Ramos (cell line): Measurements from ENCODE around the gene MAS1.
"Not testable (repeated sequence)": the region's sequence is repeated elsewhere in the genome, so short reads cannot be mapped to it uniquely, and the experiment has no call there.

Source experiments
- in situ Hi-C: fragments of 300-500 bp; cut with MboI; formaldehyde crosslinking; loops from one replicate; pipeline ENCODE4 v1.14.3; 2022; ENCODE audit warnings: low sequenced_read_pairs; ENCODE audit not compliant: unreplicated experiment

Gene MAS1

GRCh38 chr6:159913862-159914564 lies 23.2 kb downstream of the MAS1 start:
- in situ Hi-C loops, result no loop called here

DNA sequence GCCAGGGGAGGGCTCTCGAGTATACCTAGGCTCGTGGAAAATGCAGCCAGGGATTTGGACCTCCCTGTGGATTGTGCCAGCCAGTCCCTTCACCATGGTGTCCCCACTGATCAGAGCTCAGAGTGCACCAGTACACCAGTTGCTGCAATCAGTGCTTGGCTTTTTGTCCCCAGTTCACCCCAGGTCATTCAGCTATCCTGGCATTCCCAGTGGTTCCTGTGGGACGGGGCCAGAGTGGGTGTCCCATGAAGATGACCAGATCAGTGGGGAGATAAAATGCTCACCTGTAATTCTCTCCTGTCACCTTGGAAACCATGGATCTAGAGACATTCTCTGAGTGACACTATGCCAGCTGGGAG lies 23.8 kb downstream of the MAS1 start:
- in situ Hi-C loops, result no loop called here

GRCh38 chr6:159915397-159915796 lies 24.6 kb downstream of the MAS1 start:
- in situ Hi-C loops, result no loop called here

DNA sequence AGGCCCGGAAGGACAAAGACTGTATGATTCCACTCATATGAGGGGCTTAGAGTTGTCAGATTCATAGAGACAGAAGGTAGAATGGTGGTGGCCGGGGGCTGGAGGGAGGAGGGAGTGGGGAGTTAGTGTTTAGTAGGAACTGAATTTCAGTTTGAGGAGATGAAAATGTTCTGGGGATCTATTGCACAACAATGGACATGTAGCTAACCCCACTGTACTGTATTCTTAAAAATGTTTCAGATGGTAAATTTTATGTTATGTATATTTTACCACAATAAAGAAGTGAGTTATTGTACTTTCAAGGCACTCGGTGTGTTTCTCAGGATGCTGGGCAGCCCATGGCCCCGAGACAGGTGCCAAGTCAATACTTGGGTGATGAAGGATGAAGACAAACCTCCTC lies 25.4 kb downstream of the MAS1 start:
- in situ Hi-C loops, result no loop called here

DNA sequence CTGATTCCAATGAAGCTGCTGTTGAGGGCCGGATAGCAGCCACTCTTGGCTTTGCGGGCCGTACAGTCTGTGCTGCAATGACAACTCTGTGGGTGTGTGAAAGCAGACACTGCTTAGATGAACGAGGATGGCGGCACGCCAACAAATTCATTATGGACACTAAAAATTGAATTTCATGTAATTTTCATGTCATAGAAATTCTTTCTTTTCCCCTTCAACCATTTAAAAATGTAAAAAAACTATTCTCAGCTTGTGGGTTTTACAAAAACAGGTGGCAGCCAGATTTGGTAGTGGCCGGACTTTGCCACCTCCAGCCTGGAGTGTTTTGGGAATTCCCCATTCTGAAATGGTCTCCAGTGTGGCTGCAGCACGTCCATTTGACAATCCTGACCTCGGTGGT lies 26.0 kb downstream of the MAS1 start:
- in situ Hi-C loops, result no loop called here

DNA sequence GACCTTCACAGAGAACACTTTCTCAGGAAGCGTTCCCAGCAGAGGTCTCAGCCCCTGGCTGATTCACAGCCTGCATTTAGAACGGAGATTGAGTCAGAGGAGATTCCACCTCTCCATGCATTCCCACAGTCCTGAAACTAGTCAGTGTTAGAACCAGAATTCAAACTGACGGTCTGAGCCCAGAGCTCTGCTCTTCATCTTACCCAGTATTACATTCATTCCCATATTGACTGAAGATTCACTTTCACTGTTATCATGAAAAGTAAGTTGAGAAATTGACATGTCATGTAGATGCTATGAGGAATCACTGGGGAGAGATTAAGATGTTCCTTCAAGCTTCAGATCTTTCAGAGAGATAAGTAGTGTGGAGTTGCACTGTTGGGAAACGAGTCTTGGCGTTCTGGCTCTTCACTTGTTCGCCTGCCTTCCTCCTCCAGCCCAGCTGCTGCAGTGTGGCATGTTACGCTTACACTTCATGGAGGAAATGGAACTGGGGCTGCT lies 28.3 kb downstream of the MAS1 start:
- in situ Hi-C loops, result no loop called here

DNA sequence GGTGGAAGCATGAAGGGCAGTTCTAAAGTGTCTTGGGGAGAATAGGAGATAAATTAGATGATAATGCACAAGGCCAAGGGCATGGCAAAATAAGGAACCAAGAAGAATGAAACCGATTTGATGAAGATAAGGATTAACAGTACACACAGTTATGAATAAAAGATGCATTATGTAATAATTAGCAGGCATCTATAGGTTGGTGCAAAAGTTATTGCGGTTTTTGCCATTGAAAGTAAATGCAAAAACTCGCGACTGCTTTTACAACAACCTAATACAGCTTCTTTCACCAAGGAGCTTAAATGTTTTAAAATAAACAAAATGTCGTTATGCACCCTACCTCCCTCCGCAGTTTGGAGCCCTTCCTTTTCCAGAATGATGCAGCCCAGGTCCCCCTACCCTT lies 29.0 kb downstream of the MAS1 start:
- in situ Hi-C loops, result no loop called here

DNA sequence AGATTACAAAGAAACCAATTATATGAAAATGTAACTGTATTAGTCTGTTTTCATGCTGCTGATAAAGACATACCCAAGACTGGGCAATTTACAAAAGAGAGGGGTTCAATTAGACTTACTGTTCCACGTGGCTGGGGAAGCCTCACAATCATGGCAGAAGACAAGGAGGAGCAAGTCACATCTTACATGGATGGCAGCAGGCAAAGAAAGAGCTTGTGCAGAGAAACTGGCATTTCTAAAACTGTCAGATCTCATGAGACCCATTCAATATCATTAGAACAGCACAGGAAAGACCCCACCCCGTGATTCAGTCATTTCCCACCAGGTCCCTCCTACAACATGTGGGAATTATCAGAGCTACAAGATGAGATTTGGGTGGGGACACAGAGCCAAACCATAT lies 33.4 kb downstream of the MAS1 start:
- in situ Hi-C loops, result not testable (repeated sequence)

GRCh38 chr6:159926542-159927203 lies 35.9 kb downstream of the MAS1 start:
- in situ Hi-C loops, result no loop called here

DNA sequence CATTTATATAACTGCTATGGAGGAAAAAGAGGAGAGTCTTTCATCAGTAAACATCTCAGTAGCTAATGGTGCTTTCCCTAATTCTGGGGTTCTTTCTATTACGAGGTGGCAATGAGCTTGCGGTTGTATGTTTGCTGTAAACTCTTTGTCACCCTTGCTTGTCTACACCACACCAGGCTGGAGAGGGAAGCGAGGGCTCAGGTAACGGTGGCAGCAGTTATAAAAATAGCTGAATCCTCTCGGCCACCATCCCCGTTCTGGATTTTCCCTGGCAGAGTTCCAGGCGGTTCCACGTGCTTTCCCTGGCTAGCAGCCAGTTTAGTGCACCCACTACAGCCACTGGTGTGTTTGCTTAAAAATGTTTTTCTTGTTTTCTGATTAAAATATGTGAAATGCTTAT lies 39.0 kb downstream of the MAS1 start:
- in situ Hi-C loops, result no loop called here

DNA sequence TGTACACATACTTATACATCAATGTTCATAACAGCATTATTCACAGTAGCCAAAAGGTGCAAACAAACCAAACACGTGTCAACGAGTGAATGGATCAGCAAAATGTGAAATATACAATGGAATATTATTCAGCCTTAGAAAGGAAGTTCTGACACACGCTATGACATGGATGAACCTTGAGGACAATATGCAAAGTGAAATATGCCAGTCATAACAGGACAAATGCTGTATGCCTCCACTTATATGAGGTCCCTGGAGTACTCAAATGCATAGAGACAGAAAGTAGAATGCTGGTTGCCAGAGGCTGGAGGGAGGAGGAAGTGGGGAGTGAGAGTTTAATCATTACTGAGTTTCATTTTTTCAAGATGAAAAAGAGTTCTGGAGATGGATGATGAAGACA lies 40.3 kb downstream of the MAS1 start:
- in situ Hi-C loops, result no loop called here

- in situ Hi-C loops, result no loop called here
Measured at GRCh38 chr6:159931846-159932245, 41.1 kb downstream of the MAS1 start.

GRCh38 chr6:159933077-159933476 lies 42.3 kb downstream of the MAS1 start:
- in situ Hi-C loops, result no loop called here

GRCh38 chr6:159934181-159934580 lies 43.4 kb downstream of the MAS1 start:
- in situ Hi-C loops, result no loop called here

DNA sequence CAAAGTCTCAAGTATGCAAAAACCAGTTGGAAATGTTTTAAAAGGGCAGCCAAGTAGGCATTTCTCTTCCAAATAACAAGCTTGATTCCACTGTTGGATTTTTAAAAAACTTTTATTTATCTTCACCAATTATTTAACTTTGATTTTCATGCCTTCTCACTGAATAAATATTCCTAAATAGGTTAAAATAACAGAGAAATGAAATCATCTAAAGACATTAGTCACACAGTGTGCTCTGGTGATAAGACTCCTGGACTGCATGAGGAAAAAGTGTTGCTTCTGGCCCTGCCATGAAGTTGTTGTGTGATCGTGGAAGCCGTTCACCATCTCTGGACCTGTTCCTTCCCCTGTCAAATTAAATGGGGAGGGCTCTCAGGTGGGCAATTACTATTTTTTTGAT lies 44.3 kb downstream of the MAS1 start:
- in situ Hi-C loops, result no loop called here

DNA sequence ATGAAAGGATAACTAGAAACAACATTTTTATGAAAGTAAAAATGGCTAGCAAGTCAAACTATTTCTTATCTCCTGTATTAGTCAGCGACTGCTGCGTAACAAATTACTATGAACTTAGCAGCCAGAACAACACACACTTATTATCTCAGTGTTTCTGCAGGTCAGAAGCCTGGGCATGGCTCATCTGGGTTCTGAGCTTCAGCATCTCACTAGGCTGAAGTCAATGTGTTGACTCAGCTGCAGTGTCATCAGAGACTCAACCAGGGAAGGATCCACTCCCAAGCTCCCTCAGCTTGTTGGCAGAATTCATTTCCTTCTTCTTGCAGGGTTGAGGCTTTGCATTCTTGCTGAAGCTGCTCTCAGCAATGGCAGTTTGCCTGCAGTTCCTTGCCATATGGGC lies 44.8 kb downstream of the MAS1 start:
- in situ Hi-C loops, result no loop called here

- in situ Hi-C loops, result no loop called here
Measured at GRCh38 chr6:159939591-159940016, 48.8 kb downstream of the MAS1 start.
